ENCODE results near the gene TBC1D3.
"Not testable (repeated sequence)": the region's sequence is repeated elsewhere in the genome, so short reads cannot be mapped to it uniquely, and the experiment has no call there.

Gene TBC1D3

DNA sequence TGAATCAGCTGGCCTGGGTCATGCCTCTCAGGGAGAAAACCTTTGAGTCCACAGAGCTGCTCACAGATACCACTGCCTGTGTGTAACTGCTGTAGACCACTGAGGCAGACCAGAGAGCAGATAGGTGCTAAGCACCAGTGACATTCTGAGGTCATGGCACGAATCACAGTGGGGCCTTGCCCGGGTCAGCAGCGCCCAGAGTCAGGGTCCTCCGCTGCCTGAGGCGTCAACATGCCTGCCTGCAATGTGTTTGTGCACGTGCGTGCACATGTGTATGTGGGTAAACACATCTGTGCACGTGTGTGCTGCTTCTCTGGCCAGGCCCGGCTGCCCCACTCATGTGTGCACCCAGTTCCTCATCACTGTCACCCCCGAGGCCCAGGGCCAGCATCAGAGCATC is at the start of gene TBC1D3:
TBC1D3 (minus strand) TSS at position 101 of the 400 bp plus-strand sequence. CDS start 1,526 bp downstream, outside the sequence.
- DNase-seq (ENCODE audit: low spot score) = not testable (repeated sequence)

DNA sequence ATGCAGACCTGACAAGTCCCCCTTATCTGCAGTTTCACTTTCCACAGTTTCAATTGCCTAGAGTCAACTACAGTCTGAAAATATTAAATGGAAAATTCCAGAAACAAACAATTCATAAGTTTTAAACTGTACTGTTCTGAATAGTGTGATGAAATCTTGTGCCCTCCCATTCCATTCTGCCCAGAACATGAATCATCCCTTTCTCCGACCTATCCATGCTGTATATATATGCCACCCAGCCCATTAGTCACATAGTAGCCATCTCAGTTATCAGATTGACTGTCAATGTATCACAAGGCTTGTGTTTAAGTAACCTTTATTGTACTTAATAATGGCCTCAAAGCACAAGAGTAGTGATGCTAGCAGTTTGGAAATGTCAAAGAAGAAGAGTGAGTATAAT is 40.4 kb upstream of the TBC1D3 start:
- not testable (repeated sequence) for DNase-seq (ENCODE audit: low spot score)

DNA sequence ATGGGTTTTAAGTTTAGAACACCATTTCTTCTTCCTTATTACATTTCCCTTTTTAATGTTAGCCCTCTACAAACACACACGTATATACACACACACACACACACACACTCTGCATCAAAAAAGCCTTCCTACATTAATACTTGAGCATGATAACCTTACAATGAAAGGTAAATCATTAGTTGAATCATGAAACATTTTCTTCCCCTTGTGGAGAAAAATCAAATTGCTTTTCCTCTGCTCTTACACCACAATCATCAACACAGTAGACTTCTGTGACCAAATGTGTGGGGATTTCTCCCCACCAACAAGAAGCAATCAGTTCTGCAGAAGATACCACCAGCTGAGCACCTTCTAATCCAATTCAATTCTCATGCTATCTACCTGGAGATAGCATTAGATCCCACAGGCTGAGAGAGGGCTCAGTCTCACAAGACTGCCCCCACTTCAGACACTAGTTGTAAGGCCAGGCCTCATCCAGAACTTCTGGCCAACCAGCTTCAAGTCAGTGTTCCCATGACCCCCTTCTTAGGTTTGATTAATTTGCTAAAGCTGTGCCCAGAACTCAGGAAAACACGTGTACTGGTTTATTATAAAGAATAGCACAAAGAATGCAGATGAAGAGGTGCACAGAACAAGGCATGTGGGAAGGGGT is 33.6 kb upstream of the TBC1D3 start:
- DNase-seq (ENCODE audit: low spot score) = not testable (repeated sequence)

DNA sequence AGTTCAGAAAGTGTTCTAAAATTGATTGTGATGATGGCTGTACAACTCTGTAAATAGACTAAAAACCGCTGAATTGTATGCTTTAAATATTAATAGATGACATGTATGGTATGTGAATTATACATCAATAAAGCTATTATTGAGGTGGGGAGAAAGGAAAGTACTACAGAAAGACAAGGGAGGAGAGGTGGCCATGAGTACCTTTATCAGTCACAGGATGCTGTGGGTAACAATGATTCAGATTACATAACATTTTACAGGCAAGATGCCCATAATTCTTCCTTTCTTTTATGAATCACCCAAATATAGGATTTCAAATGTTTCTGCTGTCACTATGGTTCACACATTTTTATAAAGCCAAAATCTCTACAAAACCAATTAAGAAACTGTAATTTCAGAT is 28.5 kb upstream of the TBC1D3 start:
- DNase-seq (ENCODE audit: low spot score) = not testable (repeated sequence)

DNA sequence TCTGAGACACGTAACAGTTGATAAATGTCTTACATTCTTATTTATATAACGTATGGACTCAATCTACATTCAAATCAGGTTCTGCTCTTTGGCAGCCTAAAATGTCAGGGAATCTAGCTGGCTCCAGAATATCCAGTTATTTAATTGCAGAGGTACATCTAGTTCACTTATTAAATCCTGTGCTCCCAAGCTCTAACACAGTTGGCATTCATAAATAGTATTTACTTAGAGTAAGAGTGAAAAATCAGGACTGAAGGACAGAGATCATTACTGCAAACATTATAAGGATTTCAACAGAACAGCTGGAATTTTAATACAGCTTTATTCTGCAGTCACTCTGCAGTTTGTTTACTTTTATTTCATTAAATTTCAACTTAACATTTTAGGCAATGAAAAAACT is 7.9 kb upstream of the TBC1D3 start:
- DNase-seq (ENCODE audit: low spot score) = not testable (repeated sequence)

DNA sequence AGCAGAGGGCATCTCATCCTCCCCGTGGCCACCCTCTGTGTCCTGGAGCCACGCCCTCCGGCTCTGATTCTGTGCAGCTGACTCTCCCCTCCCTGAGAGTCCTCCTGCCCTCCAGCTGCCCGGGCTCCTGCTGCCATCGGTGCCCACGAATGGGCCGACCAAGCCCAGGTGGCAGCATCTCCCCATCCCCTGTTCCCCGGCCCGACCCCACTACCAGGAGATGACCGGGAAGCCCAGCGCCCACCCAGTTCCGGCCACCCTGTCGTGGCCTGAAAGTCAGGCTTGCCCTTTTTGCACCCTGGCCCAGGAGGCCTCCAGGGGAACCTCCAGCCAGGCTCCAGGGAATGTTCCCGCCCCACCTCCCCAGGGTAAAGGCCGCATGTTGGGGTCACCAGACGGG is 57.5 kb downstream of the TBC1D3 start:
- DNase-seq (ENCODE audit: low spot score) = not testable (repeated sequence)

Measured in AG08395 (cell line).